Brain microvascular endothelial cell (primary cell): ENCODE results near the gene LRATD1.

Experiments
- DNase-seq: peaks from one replicate; pipeline ENCODE4 v3.0.0-alpha.2; 2020
- H3K27ac ChIP-seq: fragments of 250-450 bp; sonication (Bioruptor Pico); 2 replicates; pipeline ENCODE4 v1.5.1; 2020; ENCODE audit warnings: mild to moderate bottlenecking, moderate library complexity
- H3K27me3 ChIP-seq: fragments of 250-450 bp; sonication (Bioruptor Pico); replicated peaks from 2 replicates; pipeline ENCODE4 v1.5.1; 2020; ENCODE audit warnings: mild to moderate bottlenecking
- H3K36me3 ChIP-seq: fragments of 250-450 bp; sonication (Bioruptor Pico); replicated peaks from 2 replicates; pipeline ENCODE4 v1.5.1; 2020; ENCODE audit warnings: mild to moderate bottlenecking
- H3K4me3 ChIP-seq: 2 replicates; pipeline ENCODE4 v1.5.1; 2011; ENCODE audit warnings: low read depth, mild to moderate bottlenecking, control low read depth, low read length, moderate library complexity
- in situ Hi-C: cut with HindIII; loops from 2 replicates; pipeline ENCODE4 v1.10.0; 2017; ENCODE audit warnings: low sequenced_read_pairs, low pct_ligation_motif_present
- TF ChIP-seq, protein P1 (sequence below): IDR thresholded peaks from 2 replicates; pipeline ENCODE4 v1.5.1; 2011; ENCODE audit warnings: low read depth, mild to moderate bottlenecking, moderate library complexity, low read length, control low read depth, inconsistent platforms; ENCODE audit errors: missing control alignments

Gene LRATD1

DNA sequence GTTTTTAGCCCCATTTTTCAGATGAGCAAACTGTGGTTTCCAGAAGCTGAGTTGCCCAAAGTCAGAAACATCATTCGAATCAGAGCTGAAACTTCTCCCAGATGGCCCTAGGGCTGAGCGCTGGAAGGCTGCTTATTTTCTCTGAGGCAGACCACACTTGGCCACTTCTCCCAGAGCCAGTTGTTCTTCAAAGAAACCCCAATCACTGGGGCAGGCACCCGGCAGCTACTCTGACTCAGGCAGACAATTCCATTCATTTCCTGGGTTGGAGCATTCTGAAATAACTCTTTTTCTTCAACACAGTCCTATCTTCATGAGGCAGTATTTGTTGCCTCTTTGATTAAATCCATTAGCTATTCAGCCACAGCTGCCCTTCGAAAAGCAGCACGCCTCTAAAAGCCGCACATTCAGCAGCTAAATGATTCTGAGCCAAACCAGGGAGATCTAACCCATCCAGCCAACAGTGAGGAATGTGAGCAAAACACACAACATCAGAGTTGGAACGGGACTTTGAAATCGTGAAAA lies 40.9 kb downstream of the LRATD1 start:
- H3K36me3 ChIP-seq = no peaks in the 10 kb centered on the region
- DNase-seq = no peak
- in situ Hi-C loops = no loop called here

DNA sequence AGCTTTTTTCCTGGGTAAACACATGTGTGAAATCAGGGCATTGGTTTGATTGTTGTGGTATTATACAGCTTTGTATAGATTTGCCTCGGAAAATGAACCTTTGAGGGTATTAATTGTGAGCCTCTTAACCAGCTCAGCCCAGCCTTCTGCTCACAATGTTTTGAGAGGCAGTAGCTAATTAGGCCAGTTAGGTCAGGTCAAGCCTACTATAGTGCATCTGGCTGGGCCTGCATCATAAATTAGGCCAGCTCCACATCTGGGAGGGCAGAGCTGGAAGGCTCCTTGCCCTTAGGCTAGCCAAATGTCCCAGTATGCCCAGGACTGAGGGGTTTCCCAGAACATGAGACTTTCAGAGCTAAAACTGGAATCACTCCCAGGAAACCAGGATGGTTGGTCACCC lies 43.0 kb downstream of the LRATD1 start:
- Histone ChIP-seq H3K4me3 (no peak overlapping the region), H3K27me3 (no peaks in the 10 kb centered on the region), H3K36me3 (no peaks in the 10 kb centered on the region), H3K27ac (no peak overlapping the region)
- TF ChIP-seq, protein P1, sequence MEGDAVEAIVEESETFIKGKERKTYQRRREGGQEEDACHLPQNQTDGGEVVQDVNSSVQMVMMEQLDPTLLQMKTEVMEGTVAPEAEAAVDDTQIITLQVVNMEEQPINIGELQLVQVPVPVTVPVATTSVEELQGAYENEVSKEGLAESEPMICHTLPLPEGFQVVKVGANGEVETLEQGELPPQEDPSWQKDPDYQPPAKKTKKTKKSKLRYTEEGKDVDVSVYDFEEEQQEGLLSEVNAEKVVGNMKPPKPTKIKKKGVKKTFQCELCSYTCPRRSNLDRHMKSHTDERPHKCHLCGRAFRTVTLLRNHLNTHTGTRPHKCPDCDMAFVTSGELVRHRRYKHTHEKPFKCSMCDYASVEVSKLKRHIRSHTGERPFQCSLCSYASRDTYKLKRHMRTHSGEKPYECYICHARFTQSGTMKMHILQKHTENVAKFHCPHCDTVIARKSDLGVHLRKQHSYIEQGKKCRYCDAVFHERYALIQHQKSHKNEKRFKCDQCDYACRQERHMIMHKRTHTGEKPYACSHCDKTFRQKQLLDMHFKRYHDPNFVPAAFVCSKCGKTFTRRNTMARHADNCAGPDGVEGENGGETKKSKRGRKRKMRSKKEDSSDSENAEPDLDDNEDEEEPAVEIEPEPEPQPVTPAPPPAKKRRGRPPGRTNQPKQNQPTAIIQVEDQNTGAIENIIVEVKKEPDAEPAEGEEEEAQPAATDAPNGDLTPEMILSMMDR = no peak
- no peak for DNase-seq
- in situ Hi-C loops = no loop called here

More for the DNA sequence above, 40.9 kb downstream of the LRATD1 start:
- H3K4me3 ChIP-seq = no peak overlapping the region
- TF ChIP-seq, protein P1 = no peak
- no peaks in the 10 kb centered on the region for H3K27me3 ChIP-seq
- H3K27ac ChIP-seq = no peak overlapping the region

DNA sequence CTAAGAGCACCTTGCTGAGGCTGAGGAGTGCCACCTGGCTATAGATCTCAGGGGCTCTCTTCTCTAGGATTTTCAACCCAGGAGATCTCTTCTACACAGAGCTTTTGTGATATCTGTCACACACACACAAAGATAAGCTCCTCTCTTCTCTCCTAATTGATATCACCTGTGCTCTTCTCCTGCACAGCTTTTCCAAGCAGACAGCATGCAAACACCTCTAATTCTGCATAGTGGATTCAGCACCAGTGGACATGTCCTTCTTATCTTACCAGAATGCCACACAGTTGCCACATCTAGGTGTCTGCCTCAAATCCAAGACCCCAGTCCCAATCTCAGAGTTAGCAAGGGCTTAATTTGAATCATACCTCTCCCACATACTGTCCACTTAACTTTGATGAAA lies 43.9 kb downstream of the LRATD1 start:
- Histone ChIP-seq H3K36me3 (no peaks in the 10 kb centered on the region), H3K27me3 (no peaks in the 10 kb centered on the region), H3K4me3 (no peak overlapping the region), H3K27ac (no peak overlapping the region)
- TF ChIP-seq, protein P1 = no peak
- DNase-seq = no peak
- in situ Hi-C loops = no loop called here

DNA sequence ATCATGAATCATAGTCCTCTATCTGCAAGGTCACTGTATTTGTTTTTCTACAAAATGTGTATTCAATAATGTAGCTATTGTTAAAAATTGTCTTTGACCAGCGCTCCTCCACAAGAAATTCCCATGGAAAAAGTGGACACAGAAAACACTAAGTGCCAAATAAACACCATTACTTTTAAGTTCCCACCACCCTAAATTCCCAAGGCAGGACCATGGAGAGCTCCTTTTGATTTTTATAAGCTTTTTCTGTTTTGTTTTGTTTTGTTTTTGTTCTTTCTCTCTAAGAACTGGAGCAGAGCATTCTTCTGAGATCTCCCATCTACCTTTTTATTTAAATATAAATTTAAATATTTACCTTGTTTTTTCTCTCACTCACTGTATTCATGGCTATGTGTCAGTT lies 44.5 kb downstream of the LRATD1 start:
- in situ Hi-C loops = no loop called here
- TF ChIP-seq, protein P1 = no peak
- DNase-seq = no peak
- Histone ChIP-seq H3K4me3 (no peak overlapping the region), H3K27ac (no peak overlapping the region), H3K36me3 (no peaks in the 10 kb centered on the region), H3K27me3 (no peaks in the 10 kb centered on the region)

DNA sequence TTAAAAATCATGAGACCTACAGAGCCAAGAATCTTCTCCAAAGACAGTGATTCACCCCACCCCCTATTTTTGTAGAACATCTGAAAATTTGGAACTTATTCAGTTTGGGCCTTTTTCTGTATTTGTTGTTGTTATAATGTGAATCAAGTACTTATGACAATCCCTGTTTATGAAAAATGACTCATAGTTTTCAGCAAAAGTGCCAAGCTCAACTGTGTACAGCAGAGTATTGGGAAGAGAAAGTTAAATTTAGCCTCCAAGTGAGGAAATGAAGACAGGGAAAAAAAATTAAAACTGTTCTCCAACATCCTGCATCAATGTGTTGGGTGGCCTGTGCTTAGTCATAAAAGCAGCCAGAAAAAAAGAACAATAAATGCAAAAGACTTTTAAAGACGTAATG lies 46.2 kb downstream of the LRATD1 start:
- Histone ChIP-seq H3K27ac (no peak overlapping the region), H3K4me3 (no peak overlapping the region), H3K36me3 (no peaks in the 10 kb centered on the region), H3K27me3 (no peaks in the 10 kb centered on the region)
- in situ Hi-C loops = no loop called here
- TF ChIP-seq, protein P1 = no peak
- DNase-seq = no peak

DNA sequence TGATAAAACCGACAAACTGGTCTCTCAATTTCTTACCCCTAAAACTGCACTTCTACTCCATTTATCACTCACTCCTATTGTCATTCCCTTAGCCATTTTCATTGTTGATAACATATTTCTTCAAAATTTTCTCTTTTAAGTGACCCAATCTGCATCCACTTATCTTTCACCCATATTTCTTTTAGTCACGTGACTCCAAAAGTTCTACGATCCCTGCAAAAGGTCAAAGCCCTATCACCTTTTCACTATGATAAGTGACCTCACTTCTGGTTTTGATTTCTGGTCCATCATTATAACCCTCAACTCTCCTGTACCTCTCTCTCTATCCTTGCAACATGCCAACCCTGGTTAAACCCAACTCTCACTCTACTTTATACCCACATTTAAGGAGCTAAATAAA lies 49.1 kb downstream of the LRATD1 start:
- Histone ChIP-seq H3K27me3 (no peaks in the 10 kb centered on the region), H3K4me3 (no peak overlapping the region), H3K27ac (no peak overlapping the region), H3K36me3 (no peaks in the 10 kb centered on the region)
- in situ Hi-C loops = no loop called here
- TF ChIP-seq, protein P1 = no peak
- no peak for DNase-seq
